ENCODE results near the gene EIF4G3. TPM values are rescaled to one million over a fixed set of nuclear protein-coding genes. Genes with fewer than 3 reads are reported as not detected.

The EIF4G3 gene
- total and polyA plus RNA-seq, 10 of the 15 experiments (the other 5 are each of a cell fraction or from before 2014, with no cell fraction given) = 7.4 to 45.1 (median 29.1) TPM

GRCh38 chr1:20992322-20993056 lies 184.2 kb downstream of the EIF4G3 start:
- SMC1A ChIA-PET (ENCODE audit: uncharacterized antibody, unreplicated experiment) = interaction anchor here (0.8 to 3.8 kb wide), 18 partner anchors 8 to 240 kb away, joined by 3 to 17 read pairs (median 4); no protein-coding TSS in a partner anchor
- no peak for DNase-seq (ENCODE audit: low read depth, low spot score)
- Histone ChIP-seq H3K27me3 (replicated peaks in 1 of 2; ENCODE audit: control insufficient read depth in 2 of 2, insufficient read depth in 2 of 2, low read length in 1 of 2) (no peaks in the 10 kb centered on the region), H4K20me1 (ENCODE audit: control insufficient read depth, insufficient read depth) (no peaks in the 10 kb centered on the region), H3K79me2 (ENCODE audit: control insufficient read depth, insufficient read depth, low read length) (no peaks in the 10 kb centered on the region), H3K36me3 (ENCODE audit: control insufficient read depth in 2 of 2, insufficient read depth in 2 of 2, low read length in 1 of 2) (peaks cover 0 to 3% of the 10 kb centered on the region in 2 experiments; a peak in 1 of 4 replicates), H3K4me2 (ENCODE audit: control insufficient read depth, insufficient read depth) (peak overlapping the region; percentile 75), H2AFZ (ENCODE audit: control insufficient read depth, low read depth, low read length) (no peak overlapping the region), H3K9me3 (replicated peaks; ENCODE audit: control insufficient read depth, insufficient read depth, low read length) (no peaks in the 10 kb centered on the region), H3K27ac (ENCODE audit: control insufficient read depth, insufficient read depth) (peak overlapping the region; percentile 37; the same call in 1 of the 2 replicates), H3K9ac (ENCODE audit: control insufficient read depth, insufficient read depth, low read length) (no peak overlapping the region), H3K4me3 (0 out of 2 replicates have a peak overlapping the region, but pooled peaks have one; percentile 2), H3K4me1 (ENCODE audit: control insufficient read depth, insufficient read depth, low read length) (peaks cover 15% of the 10 kb centered on the region)
- CTCF ChIA-PET = interaction anchor here (1.0 to 8.9 kb wide), 5 partner anchors 9 to 203 kb away, joined by 3 to 64 read pairs (median 4); no protein-coding TSS in a partner anchor
- RAD21 ChIA-PET (ENCODE audit: unreplicated experiment) = interaction anchor here (1.1 to 2.5 kb wide), 9 partner anchors 10 to 203 kb away, joined by 3 to 8 read pairs (median 4); no protein-coding TSS in a partner anchor
- in situ Hi-C loops (cut with MboI) = no loop called here
- intact Hi-C loops (cut with micrococcal nuclease; ENCODE audit: unreplicated experiment) = loop anchor here (10.0 kb wide), 1 partner anchor 182 kb away; the partner anchor contains the start of gene EIF4G3
- 4% methylated on average over 2 of the region's 2 CpGs for WGBS (ENCODE audit: insufficient coverage, insufficient replicate concordance, low lambda C conversion rate, missing lambda C conversion rate)
- ATAC-seq = peak; percentile 72
- no TSS peak for BruUV-seq (replicated peaks)
- POLR2A ChIA-PET = interaction anchor here (0.5 to 1.7 kb wide), 2 partner anchors 23 to 30 kb away, joined by 5 to 8 read pairs; no protein-coding TSS in a partner anchor
- no peak for FAIRE-seq
- TF ChIP-seq RAD51 (IDR thresholded peaks at IDR 0.05) (no peak), YBX1 (IDR thresholded peaks at IDR 0.05) (no peak), JUNB (IDR thresholded peaks at IDR 0.05) (peak; percentile 12; the same call in 1 of the 2 replicates), SREBF2 (IDR thresholded peaks at IDR 0.05; ENCODE audit: low read length) (no peak), IKZF2 (IDR thresholded peaks at IDR 0.05) (0 out of 4 replicates have a peak, but pooled peaks of 1 of the 2 experiments have one; percentile 5)

DNA sequence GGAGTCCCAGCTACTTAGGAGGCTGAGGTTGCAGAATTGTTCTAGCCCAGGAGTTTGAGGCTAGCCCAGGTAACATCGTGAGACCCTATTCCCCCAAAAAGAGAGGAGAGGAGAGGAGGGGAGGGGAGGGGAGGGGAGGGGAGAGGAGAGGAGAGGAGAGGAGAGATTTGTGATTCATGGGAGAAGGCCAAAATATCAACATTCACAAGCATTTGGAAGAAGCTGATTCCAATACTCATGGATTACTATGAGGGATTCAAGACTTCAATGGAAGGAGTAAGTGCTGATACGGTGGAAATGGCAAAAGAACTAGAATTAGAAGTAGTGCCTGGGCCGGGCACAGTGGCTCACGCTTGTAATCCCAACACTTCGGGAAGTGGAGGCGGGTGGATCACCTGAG lies 187.8 kb downstream of the EIF4G3 start:
- DNase-seq (ENCODE audit: low read depth, low spot score) (no peak), ATAC-seq (no peak), FAIRE-seq (no peak)
- H4K20me1 ChIP-seq (ENCODE audit: control insufficient read depth, insufficient read depth) = no peaks in the 10 kb centered on the region
- no peak overlapping the region for H3K4me2 ChIP-seq (ENCODE audit: control insufficient read depth, insufficient read depth)
- no peaks in the 10 kb centered on the region for H3K27me3 ChIP-seq (replicated peaks in 1 of 2; ENCODE audit: control insufficient read depth in 2 of 2, insufficient read depth in 2 of 2, low read length in 1 of 2)
- 96% methylated on average over 5 of the region's 6 CpGs for WGBS (ENCODE audit: insufficient coverage, insufficient replicate concordance, low lambda C conversion rate, missing lambda C conversion rate)
- in situ Hi-C loops (cut with MboI) (loop anchor here (10.0 kb wide), 1 partner anchor 206 kb away; no protein-coding TSS in a partner anchor), intact Hi-C loops (cut with micrococcal nuclease; ENCODE audit: unreplicated experiment) (loop anchor here (10.0 kb wide), 1 partner anchor 294 kb away; no protein-coding TSS in a partner anchor)
- H3K79me2 ChIP-seq (ENCODE audit: control insufficient read depth, insufficient read depth, low read length) = no peaks in the 10 kb centered on the region
- no peak overlapping the region for H3K27ac ChIP-seq (ENCODE audit: control insufficient read depth, insufficient read depth)
- no peaks in the 10 kb centered on the region for H3K36me3 ChIP-seq (ENCODE audit: control insufficient read depth in 2 of 2, insufficient read depth in 2 of 2, low read length in 1 of 2)
- CTCF ChIA-PET = interaction anchor here (0.9 to 8.9 kb wide), 6 partner anchors 10 to 282 kb away, joined by 3 to 64 read pairs (median 4); no protein-coding TSS in a partner anchor
- H3K4me1 ChIP-seq (ENCODE audit: control insufficient read depth, insufficient read depth, low read length) = peaks cover 15% of the 10 kb centered on the region
- POLR2A ChIA-PET = interaction anchor here (0.9 kb wide), 1 partner anchor 285 kb away, joined by 3 read pairs; no protein-coding TSS in a partner anchor
- SMC1A ChIA-PET (ENCODE audit: uncharacterized antibody, unreplicated experiment) = interaction anchor here (0.6 to 1.5 kb wide), 10 partner anchors 13 to 206 kb away, joined by 3 to 17 read pairs (median 4); no protein-coding TSS in a partner anchor
- no peak overlapping the region for H3K9ac ChIP-seq (ENCODE audit: control insufficient read depth, insufficient read depth, low read length)
- RAD21 ChIA-PET (ENCODE audit: unreplicated experiment) = interaction anchor here (1.0 to 1.3 kb wide), 7 partner anchors 9 to 206 kb away, joined by 3 to 5 read pairs (median 3); no protein-coding TSS in a partner anchor
- H3K4me3 ChIP-seq = no peak overlapping the region
- H2AFZ ChIP-seq (ENCODE audit: control insufficient read depth, low read depth, low read length) = no peak overlapping the region
- H3K9me3 ChIP-seq (replicated peaks; ENCODE audit: control insufficient read depth, insufficient read depth, low read length) = no peaks in the 10 kb centered on the region
- no TSS peak for BruUV-seq (replicated peaks)
- TF ChIP-seq CBX3 (IDR thresholded peaks at IDR 0.05; ENCODE audit: borderline replicate concordance, low read depth) (no peak), MTA2 (IDR thresholded peaks at IDR 0.05; ENCODE audit: low read depth) (no peak), NFIC (IDR thresholded peaks at IDR 0.05; ENCODE audit: low read depth, low read length) (no peak), MXI1 (IDR thresholded peaks at IDR 0.05; ENCODE audit: low read depth, low read length) (no peak), JUND (IDR thresholded peaks at IDR 0.05; ENCODE audit: low read depth, low read length) (no peak), RCOR1 (conservative IDR thresholded peaks at IDR 0.05; ENCODE audit: low read depth, low read length) (no peak), ESRRA (IDR thresholded peaks at IDR 0.05; ENCODE audit: low read length) (no peak), SPI1 (IDR thresholded peaks at IDR 0.05; ENCODE audit: borderline replicate concordance, insufficient read depth, low read depth, low read length) (no peak), RAD21 (IDR thresholded peaks at IDR 0.05; ENCODE audit: insufficient read depth, low read depth, low read length) (no peak), RELB (IDR thresholded peaks at IDR 0.05; ENCODE audit: low read depth) (no peak)

All from GM12878 (cell line).